GM12891 (cell line): Measurements from ENCODE around the gene CMSS1.

ENCODE experiments used
- POLR2A ChIP-seq: IDR thresholded peaks from 2 replicates; pipeline ENCODE4 v1.6.1; 2011; ENCODE audit warnings: low read depth, low read length, control low read depth
- POLR2AphosphoS5 ChIP-seq: IDR thresholded peaks from 2 replicates; pipeline ENCODE4 v1.6.1; 2011; ENCODE audit warnings: low read depth, low read length, control low read depth
- POU2F2 ChIP-seq: IDR thresholded peaks from 2 replicates; pipeline ENCODE4 v1.6.1; 2011; ENCODE audit warnings: low read depth, mild to moderate bottlenecking, control low read depth, low read length, moderate library complexity
- SPI1 ChIP-seq: IDR thresholded peaks from 2 replicates; pipeline ENCODE4 v1.6.1; 2011; ENCODE audit warnings: low read depth, low read length, control low read depth
- TAF1 ChIP-seq: IDR thresholded peaks from 2 replicates; pipeline ENCODE4 v1.6.1; 2011; ENCODE audit warnings: low read depth, low read length, control low read depth

DNA sequence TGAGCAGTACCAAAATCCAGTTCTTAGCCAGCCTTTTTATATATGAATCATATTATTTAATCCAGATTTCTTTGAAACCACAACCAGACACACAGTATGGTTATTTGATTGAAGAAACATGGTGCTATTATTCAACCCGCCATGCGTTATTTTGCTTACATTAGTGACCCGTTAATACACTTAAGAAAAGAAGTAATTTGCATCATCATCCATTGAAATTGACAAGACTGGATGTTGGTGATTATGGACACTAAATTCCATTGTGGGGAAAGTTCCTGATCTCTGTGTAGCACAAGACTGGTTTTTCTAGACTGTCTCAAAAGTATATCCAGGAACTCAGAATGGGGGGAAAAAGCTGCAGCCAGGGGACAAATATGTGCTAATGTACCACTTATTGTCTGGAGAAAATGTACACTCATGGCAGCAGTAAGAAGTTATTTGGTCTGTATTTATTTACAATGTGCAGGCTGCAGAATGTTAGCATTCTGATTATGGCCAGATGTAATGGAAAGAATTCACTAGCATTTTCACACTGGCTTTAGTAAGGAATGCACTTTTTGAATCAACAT, 216.3 kb downstream of the CMSS1 start:
- TF ChIP-seq POLR2AphosphoS5: no peak
- no peak for TF ChIP-seq POLR2A
- no peak for TF ChIP-seq SPI1
- TF ChIP-seq TAF1: no peak
- TF ChIP-seq POU2F2: no peak
